Myocyte (in vitro differentiated cells): Measurements from ENCODE around the gene TTYH2. TPM values are rescaled to one million over a fixed set of nuclear protein-coding genes. Genes with fewer than 3 reads are reported as not detected.
"Not testable (repeated sequence)": the region's sequence is repeated elsewhere in the genome, so short reads cannot be mapped to it uniquely, and the experiment has no call there.

Experiments used
- DNase-seq: peaks from one replicate; pipeline ENCODE4 v3.0.0-alpha.2; 2012; ENCODE audit warnings: low read depth
- total RNA-seq: library from RNA; depleted of rRNA; stranded (reverse); fragments of >200 nt; gene quantifications from 2 replicates; pipeline ENCODE4 v1.2.3, GENCODE V29; 2014

The TTYH2 gene
- total RNA-seq, 1 donor from 2014 or later, result 1.4 TPM

GRCh38 chr17:74282274-74282586, 68.9 kb downstream of the TTYH2 start:
- DNase-seq, result not testable (repeated sequence)

GRCh38 chr17:74282587-74283370, 69.4 kb downstream of the TTYH2 start:
- DNase-seq, result no peak

GRCh38 chr17:74283371-74283673, 70.0 kb downstream of the TTYH2 start:
- no peak for DNase-seq

- no peak for DNase-seq
These were observed 73.7 kb downstream of the TTYH2 start for GRCh38 chr17:74287031-74287602.

- DNase-seq, result no peak
These were observed 75.4 kb downstream of the TTYH2 start for GRCh38 chr17:74288785-74289184.

- no peak for DNase-seq
These were observed 76.3 kb downstream of the TTYH2 start for GRCh38 chr17:74289688-74290087.

- DNase-seq, result no peak
These were observed 77.0 kb downstream of the TTYH2 start for GRCh38 chr17:74290340-74290739.

GRCh38 chr17:74292495-74292894, 79.1 kb downstream of the TTYH2 start:
- DNase-seq, result no peak

GRCh38 chr17:74295625-74296547, 82.5 kb downstream of the TTYH2 start:
- no peak for DNase-seq

- DNase-seq, result peak; percentile 21
These were observed 83.2 kb downstream of the TTYH2 start for GRCh38 chr17:74296548-74296936.

- DNase-seq, result no peak
These were observed 84.6 kb downstream of the TTYH2 start for GRCh38 chr17:74297941-74298340.

- DNase-seq, result no peak
These were observed 85.4 kb downstream of the TTYH2 start for GRCh38 chr17:74298778-74299177.

- no peak for DNase-seq
These were observed 86.0 kb downstream of the TTYH2 start for GRCh38 chr17:74299226-74300009.

- DNase-seq, result no peak
These were observed 89.9 kb downstream of the TTYH2 start for GRCh38 chr17:74303305-74303704.

- no peak for DNase-seq
These were observed 90.8 kb downstream of the TTYH2 start for GRCh38 chr17:74304184-74304583.

- DNase-seq, result no peak
These were observed 92.7 kb downstream of the TTYH2 start for GRCh38 chr17:74305865-74306654.

- no peak for DNase-seq
These were observed 94.8 kb downstream of the TTYH2 start for GRCh38 chr17:74307984-74308773.

GRCh38 chr17:74309902-74310301, 96.5 kb downstream of the TTYH2 start:
- DNase-seq, result no peak
